Panc1 (cell line): ENCODE data around the gene CYGB.

Experiments used
- CTCF ChIP-seq: fragments of 450-650 bp; IDR thresholded peaks from 2 replicates; pipeline ENCODE4 v1.5.1; 2017; ENCODE audit warnings: mild to moderate bottlenecking
- POLR2AphosphoS5 ChIP-seq: IDR thresholded peaks from 2 replicates; pipeline ENCODE4 v1.6.1; 2012; ENCODE audit warnings: mild to moderate bottlenecking, low read depth, low read length, moderate library complexity
- REST ChIP-seq, 2 experiments: IDR thresholded peaks; 2 replicates each; pipeline ENCODE4 v1.6.1; 2011 to 2012; ENCODE audit warnings: low read depth in 2 of 2, control low read depth in 1 of 2, low read length in 1 of 2, mild to moderate bottlenecking in 1 of 2, moderate library complexity in 1 of 2; ENCODE audit not compliant: insufficient read depth in 1 of 2
- TCF7L2 ChIP-seq: IDR thresholded peaks from 2 replicates; pipeline ENCODE4 v1.6.1; 2011; ENCODE audit warnings: mild to moderate bottlenecking, low read depth, low read length, inconsistent platforms

GRCh38 chr17:76523084-76524037 is 14.1 kb downstream of the CYGB start:
- TF ChIP-seq CTCF: peak; percentile 100
- TF ChIP-seq POLR2AphosphoS5: no peak
- peak in 1 of 2 experiments; percentile 46; a peak in 1 of 4 replicates for TF ChIP-seq REST (IDR thresholded peaks at IDR 0.05; ENCODE audit: insufficient read depth in 1 of 2, low read depth in 2 of 2, low read length in 1 of 2)
- no peak for TF ChIP-seq TCF7L2
